A673 (cell line): ENCODE measurements around the gene SOS1. TPM values are rescaled to one million over a fixed set of nuclear protein-coding genes. Genes with fewer than 3 reads are reported as not detected.

ENCODE experiments used
- BruUV-seq: library from RNA; stranded (reverse); fragments of 400-500 nt; replicated peaks from 2 replicates; lab custom pipeline; 2021; lab: Mats Ljungman, UMichigan
- CTCF ChIA-PET: fragments of 300-600 bp; sonication (Branson Sonifier 250); formaldehyde crosslinking; loops from one replicate; lab custom pipeline; 2022; ENCODE audit warnings: antibody characterized with exemption; lab: Charles Lee
- POLR2A ChIA-PET: fragments of 300-600 bp; sonication (Branson Sonifier 250); formaldehyde crosslinking; loops from one replicate; lab custom pipeline; 2022; ENCODE audit warnings: antibody characterized with exemption; ENCODE audit not compliant: low non-redundant PET; lab: Charles Lee
- DNase-seq: peaks from one replicate; pipeline ENCODE4 v3.0.0-alpha.2; 2015; ENCODE audit warnings: low spot score
- H3K27ac ChIP-seq: fragments of 200-600 bp; sonication (generic); 2 replicates; pipeline ENCODE4 v1.5.1; 2016; ENCODE audit warnings: mixed run types, low read depth, mild to moderate bottlenecking, mixed read lengths, antibody characterized with exemption, low read length; ENCODE audit not compliant: poor library complexity, severe bottlenecking
- H3K27me3 ChIP-seq: fragments of 200-600 bp; sonication (generic); replicated peaks from 2 replicates; pipeline ENCODE4 v1.6.1; 2017; ENCODE audit warnings: mixed run types, low read depth, mild to moderate bottlenecking, mixed read lengths, antibody characterized with exemption, low read length; ENCODE audit not compliant: insufficient read depth, poor library complexity
- H3K36me3 ChIP-seq: fragments of 200-600 bp; sonication (generic); 2 replicates; pipeline ENCODE4 v1.6.1; 2016; ENCODE audit warnings: mixed run types, mild to moderate bottlenecking, mixed read lengths, antibody characterized with exemption, low read length; ENCODE audit not compliant: insufficient read depth, poor library complexity, severe bottlenecking
- H3K4me1 ChIP-seq: fragments of 200-600 bp; sonication (generic); 2 replicates; pipeline ENCODE4 v1.6.1; 2017; ENCODE audit warnings: mixed run types, mild to moderate bottlenecking, mixed read lengths, antibody characterized with exemption, low read length; ENCODE audit not compliant: insufficient read depth, poor library complexity, severe bottlenecking
- H3K4me3 ChIP-seq: fragments of 200-600 bp; sonication (generic); 2 replicates; pipeline ENCODE4 v1.5.1; 2016; ENCODE audit warnings: low read depth, mixed run types, mild to moderate bottlenecking, mixed read lengths, low read length; ENCODE audit not compliant: poor library complexity, severe bottlenecking
- H3K9me3 ChIP-seq: fragments of 200-600 bp; sonication (generic); 2 replicates; pipeline ENCODE4 v1.6.1; 2016; ENCODE audit warnings: mixed run types, low read depth, mild to moderate bottlenecking, mixed read lengths, antibody characterized with exemption, low read length; ENCODE audit not compliant: poor library complexity, severe bottlenecking
- CTCF ChIP-seq: fragments of 300-800, 200-600 bp; sonication (generic); conservative IDR thresholded peaks from 2 replicates; pipeline ENCODE4 v1.5.1; 2017; ENCODE audit warnings: low read depth, mild to moderate bottlenecking, antibody characterized with exemption, low read length, moderate library complexity, mixed read lengths
- EZH2 ChIP-seq: fragments of 200-600 bp; sonication (generic); IDR thresholded peaks from 2 replicates; pipeline ENCODE4 v1.6.1; 2017; ENCODE audit warnings: borderline replicate concordance, low read depth, mild to moderate bottlenecking, mixed read lengths, antibody characterized with exemption, low read length; ENCODE audit not compliant: poor library complexity, severe bottlenecking
- intact Hi-C: fragments of 100-400 bp; cut with micrococcal nuclease; formaldehyde crosslinking; loops from one replicate; pipeline ENCODE4 v1.10.0; 2022; ENCODE audit not compliant: unreplicated experiment
- total RNA-seq: library from RNA; stranded (reverse); gene quantifications from 2 replicates; pipeline ENCODE4 v1.2.3, GENCODE V29; 2021

SOS1 gene
- total RNA-seq, 1 experiment from 2014 or later, result 37.8 TPM

GRCh38 chr2:39099310-39099869 is 21.5 kb downstream of the SOS1 start:
- Histone ChIP-seq H3K9me3 (no peaks in the 10 kb centered on the region), H3K27me3 (no peaks in the 10 kb centered on the region), H3K36me3 (no peaks in the 10 kb centered on the region), H3K4me3 (no peak overlapping the region), H3K27ac (no peak overlapping the region), H3K4me1 (no peaks in the 10 kb centered on the region)
- BruUV-seq, result no TSS peak
- no peak for TF ChIP-seq EZH2
- no peak for TF ChIP-seq CTCF
- DNase-seq, result no peak
- POLR2A ChIA-PET, result no interaction called here
- CTCF ChIA-PET, result no interaction called here
- intact Hi-C loops, result no loop called here

- BruUV-seq, result no TSS peak
- Histone ChIP-seq H3K4me3 (no peak overlapping the region), H3K27ac (no peak overlapping the region), H3K27me3 (no peaks in the 10 kb centered on the region), H3K4me1 (no peaks in the 10 kb centered on the region), H3K36me3 (no peaks in the 10 kb centered on the region), H3K9me3 (no peaks in the 10 kb centered on the region)
- no peak for TF ChIP-seq CTCF
- no peak for TF ChIP-seq EZH2
- ChIA-PET POLR2A (no interaction called here), CTCF (no interaction called here)
- intact Hi-C loops, result no loop called here
- no peak for DNase-seq
Observed at GRCh38 chr2:39095624-39096023, 25.2 kb downstream of the SOS1 start.

GRCh38 chr2:39094717-39095363 is 26.0 kb downstream of the SOS1 start:
- ChIA-PET CTCF (interaction anchor here (0.6 kb wide), 1 partner anchor 126 kb away, joined by 3 read pairs; no protein-coding TSS in a partner anchor), POLR2A (no interaction called here)
- Histone ChIP-seq H3K4me3 (no peak overlapping the region), H3K36me3 (no peaks in the 10 kb centered on the region), H3K27me3 (no peaks in the 10 kb centered on the region), H3K4me1 (no peaks in the 10 kb centered on the region), H3K27ac (no peak overlapping the region), H3K9me3 (no peaks in the 10 kb centered on the region)
- no peak for DNase-seq
- TF ChIP-seq EZH2, result no peak
- no peak for TF ChIP-seq CTCF
- no TSS peak for BruUV-seq
- intact Hi-C loops, result no loop called here
